Keratinocyte (primary cell): ENCODE results near the gene MAP4.

Experiments used
- CTCF ChIP-seq, 3 experiments: IDR thresholded peaks in 1 of 3; conservative IDR thresholded peaks in 1 of 3; optimal IDR thresholded peaks in 1 of 3; 2 replicates in 2 of 3; 3 replicates in 1 of 3; pipeline versions ENCODE3 to v1.5.1; 2011; ENCODE audit warnings: low read length in 3 of 3, mild to moderate bottlenecking in 3 of 3, moderate library complexity in 2 of 3, control low read depth in 1 of 3, inconsistent platforms in 1 of 3; ENCODE audit not compliant: insufficient read depth in 2 of 3; ENCODE audit errors: extremely low read depth in 1 of 3
- EZH2 ChIP-seq: IDR thresholded peaks from one replicate; pipeline ENCODE4 v1.6.1; 2012; ENCODE audit warnings: inconsistent platforms, mild to moderate bottlenecking, low read length, moderate library complexity

- no peak for TF ChIP-seq CTCF (optimal IDR thresholded peaks at IDR 0.05 in 1 of 3, IDR thresholded peaks at IDR 0.05 in 1 of 3, conservative IDR thresholded peaks at IDR 0.05 in 1 of 3; ENCODE audit: extremely low read depth in 1 of 3, insufficient read depth in 2 of 3, low read length in 3 of 3)
- no peak for TF ChIP-seq EZH2
Measured at GRCh38 chr3:47867451-47868044, 148.7 kb downstream of the MAP4 start.
